ENCODE results near the gene SPDYC. TPM values are rescaled to one million over a fixed set of nuclear protein-coding genes. Genes with fewer than 3 reads are reported as not detected.
A peak's percentile ranks its signal among the peaks of the same experiment; 100 is the strongest.

SPDYC gene
- total and polyA plus RNA-seq, 9 of the 15 experiments (the other 6 are each of a cell fraction or from before 2014, with no cell fraction given): 4.4 to 18.8 (median 9.2) TPM

DNA sequence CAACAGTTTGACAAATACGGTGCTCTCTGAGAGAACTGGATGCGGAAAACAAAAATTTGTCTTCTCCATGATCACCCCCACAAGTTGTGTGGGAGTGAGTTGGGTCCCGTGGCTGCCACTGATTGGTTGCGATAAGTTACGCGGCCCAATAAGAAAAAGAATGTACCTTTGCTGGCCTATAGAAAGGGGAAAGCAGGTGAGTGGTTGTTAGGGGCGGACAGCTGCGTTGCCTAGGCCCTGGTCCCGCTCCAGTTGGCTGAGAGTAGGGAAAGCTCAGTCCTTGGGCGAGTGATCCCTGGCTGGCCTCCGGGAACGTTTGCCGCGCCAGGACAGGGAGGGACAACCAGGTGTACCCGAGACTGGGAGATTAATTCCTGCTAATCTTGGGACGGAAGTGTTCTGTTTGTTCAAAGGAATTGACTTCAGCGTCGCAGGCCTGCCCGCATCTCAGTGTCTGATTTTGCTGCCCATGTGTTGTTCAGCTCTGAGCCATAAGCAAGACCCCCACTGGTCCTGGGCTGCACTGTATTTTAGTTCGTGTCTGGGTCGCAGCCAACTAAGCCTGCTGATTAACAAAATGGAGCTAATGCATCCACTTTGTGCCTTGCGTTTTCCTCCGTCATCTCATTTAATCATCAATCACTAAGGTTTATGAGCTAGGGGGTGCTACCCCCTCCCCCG is 34.9 kb upstream of the SPDYC start (continued):
- 0 out of 2 replicates have a peak, but pooled peaks have one; percentile 13 for TF ChIP-seq ZNF609 (CRISPR knock-in tag; IDR thresholded peaks at IDR 0.05; ENCODE audit: borderline replicate concordance)
- peak in 1 of 2 experiments; percentile 22; a peak in 1 of 4 replicates for TF ChIP-seq SIN3A (IDR thresholded peaks at IDR 0.05; ENCODE audit: borderline replicate concordance in 2 of 2, control insufficient read depth in 1 of 2, low read depth in 2 of 2, low read length in 2 of 2)
- TF ChIP-seq KAT8 (IDR thresholded peaks at IDR 0.05; ENCODE audit: low read depth): no peak
- TF ChIP-seq, protein P1, sequence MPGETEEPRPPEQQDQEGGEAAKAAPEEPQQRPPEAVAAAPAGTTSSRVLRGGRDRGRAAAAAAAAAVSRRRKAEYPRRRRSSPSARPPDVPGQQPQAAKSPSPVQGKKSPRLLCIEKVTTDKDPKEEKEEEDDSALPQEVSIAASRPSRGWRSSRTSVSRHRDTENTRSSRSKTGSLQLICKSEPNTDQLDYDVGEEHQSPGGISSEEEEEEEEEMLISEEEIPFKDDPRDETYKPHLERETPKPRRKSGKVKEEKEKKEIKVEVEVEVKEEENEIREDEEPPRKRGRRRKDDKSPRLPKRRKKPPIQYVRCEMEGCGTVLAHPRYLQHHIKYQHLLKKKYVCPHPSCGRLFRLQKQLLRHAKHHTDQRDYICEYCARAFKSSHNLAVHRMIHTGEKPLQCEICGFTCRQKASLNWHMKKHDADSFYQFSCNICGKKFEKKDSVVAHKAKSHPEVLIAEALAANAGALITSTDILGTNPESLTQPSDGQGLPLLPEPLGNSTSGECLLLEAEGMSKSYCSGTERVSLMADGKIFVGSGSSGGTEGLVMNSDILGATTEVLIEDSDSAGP (CRISPR knock-in tag; IDR thresholded peaks at IDR 0.05): no peak
- no peak for TF ChIP-seq SIN3B (IDR thresholded peaks at IDR 0.05; ENCODE audit: low read depth)
- TF ChIP-seq, protein P2, sequence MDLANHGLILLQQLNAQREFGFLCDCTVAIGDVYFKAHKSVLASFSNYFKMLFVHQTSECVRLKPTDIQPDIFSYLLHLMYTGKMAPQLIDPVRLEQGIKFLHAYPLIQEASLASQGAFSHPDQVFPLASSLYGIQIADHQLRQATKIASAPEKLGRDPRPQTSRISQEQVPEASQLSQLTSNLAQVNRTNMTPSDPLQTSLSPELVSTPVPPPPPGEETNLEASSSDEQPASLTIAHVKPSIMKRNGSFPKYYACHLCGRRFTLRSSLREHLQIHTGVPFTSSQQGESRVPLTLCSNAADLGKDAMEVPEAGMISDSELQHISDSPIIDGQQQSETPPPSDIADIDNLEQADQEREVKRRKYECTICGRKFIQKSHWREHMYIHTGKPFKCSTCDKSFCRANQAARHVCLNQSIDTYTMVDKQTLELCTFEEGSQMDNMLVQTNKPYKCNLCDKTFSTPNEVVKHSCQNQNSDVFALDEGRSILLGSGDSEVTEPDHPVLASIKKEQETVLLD (IDR thresholded peaks at IDR 0.05): no peak
- TF ChIP-seq, protein P3, sequence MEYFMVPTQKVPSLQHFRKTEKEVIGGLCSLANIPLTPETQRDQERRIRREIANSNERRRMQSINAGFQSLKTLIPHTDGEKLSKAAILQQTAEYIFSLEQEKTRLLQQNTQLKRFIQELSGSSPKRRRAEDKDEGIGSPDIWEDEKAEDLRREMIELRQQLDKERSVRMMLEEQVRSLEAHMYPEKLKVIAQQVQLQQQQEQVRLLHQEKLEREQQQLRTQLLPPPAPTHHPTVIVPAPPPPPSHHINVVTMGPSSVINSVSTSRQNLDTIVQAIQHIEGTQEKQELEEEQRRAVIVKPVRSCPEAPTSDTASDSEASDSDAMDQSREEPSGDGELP (CRISPR knock-in tag; IDR thresholded peaks at IDR 0.05; ENCODE audit: borderline replicate concordance): peak; percentile 57; the same call in 1 of the 2 replicates
- no peak for TF ChIP-seq PRDM10 (IDR thresholded peaks at IDR 0.05; ENCODE audit: partially characterized antibody)
- TF ChIP-seq RAD21 (CRISPR knock-in tag; conservative IDR thresholded peaks at IDR 0.05 in 1 of 2, IDR thresholded peaks at IDR 0.05 in 1 of 2): no peak
- TF ChIP-seq PTTG1 (tag; IDR thresholded peaks at IDR 0.05; ENCODE audit: low read depth): no peak
- peak; percentile 19 for TF ChIP-seq MEIS2 (IDR thresholded peaks at IDR 0.05; ENCODE audit: partially characterized antibody)
